GM12892 (cell line): ENCODE results near the gene EFCAB5.

Experiments
- POLR2A ChIP-seq: IDR thresholded peaks from 2 replicates; pipeline ENCODE4 v1.6.1; 2011; ENCODE audit warnings: low read depth, low read length, control low read depth
- TAF1 ChIP-seq: IDR thresholded peaks from 2 replicates; pipeline ENCODE4 v1.6.1; 2011; ENCODE audit warnings: low read depth, mild to moderate bottlenecking, control low read depth, low read length, borderline replicate concordance

DNA sequence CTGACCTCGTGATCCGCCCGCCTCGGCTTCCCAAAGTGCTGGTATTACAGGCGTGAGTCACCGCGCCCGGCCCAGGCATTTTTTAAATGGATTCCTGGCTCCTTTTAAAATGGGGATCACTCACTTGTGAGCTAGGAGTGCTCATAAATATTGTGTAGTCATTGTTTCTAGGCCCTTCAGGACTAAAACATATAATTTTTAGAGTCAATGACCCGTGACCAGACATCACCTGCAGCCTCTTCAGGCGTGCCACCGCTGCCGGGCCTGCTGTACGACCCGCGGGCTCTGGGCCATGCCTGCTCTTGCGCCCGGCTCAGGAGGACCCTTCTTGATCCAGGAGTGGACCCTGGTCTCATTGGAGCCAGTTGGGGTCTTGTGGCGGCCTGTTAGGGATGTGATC, 30.8 kb downstream of the EFCAB5 start:
- TF ChIP-seq POLR2A (no peak), TAF1 (no peak)
